Right cardiac atrium (tissue), 5 donors: ENCODE data around the gene CSTB. TPM values are rescaled to one million over a fixed set of nuclear protein-coding genes. Genes with fewer than 3 reads are reported as not detected.

Experiments used
- ATAC-seq, 2 donors: fragments of 200-7000 bp; cut with Tn5 transposase; one replicate each; pipeline versions ENCODE4 v1.8.0 to v1.9.1; 2020; ENCODE audit warnings: moderate library complexity in 2 of 2, mild to moderate bottlenecking in 1 of 2
- DNase-seq, 3 donors: peaks; one replicate each; pipeline ENCODE4 v3.0.0-alpha.2; 2020
- H3K27ac ChIP-seq: one replicate; pipeline ENCODE4 v1.5.1; 2013; ENCODE audit warnings: mild to moderate bottlenecking, low read length, control low read depth, moderate library complexity
- H3K27me3 ChIP-seq: one replicate; pipeline ENCODE4 v1.6.1; 2013; ENCODE audit not compliant: control insufficient read depth, insufficient read depth
- H3K4me1 ChIP-seq: one replicate; pipeline ENCODE4 v1.6.1; 2013; ENCODE audit warnings: low read length; ENCODE audit not compliant: control insufficient read depth, insufficient read depth
- H3K4me3 ChIP-seq: one replicate; pipeline ENCODE4 v1.5.1; 2013; ENCODE audit warnings: low read length, control low read depth
- H3K9me3 ChIP-seq: one replicate; pipeline ENCODE4 v1.6.1; 2013; ENCODE audit warnings: low read length; ENCODE audit not compliant: control insufficient read depth
- WGBS: extraction: QIAGEN DNeasy Blood & Tissue Kit; methylation state at CpG from one replicate; pipeline ENCODE4 v1.1.7; 2013; 5-methylcytosine and 5-hydroxymethylcytosine counted together
- intact Hi-C, 4 donors: fragments of 100-400 bp; cut with DNase I; formaldehyde crosslinking; loops; one replicate each; pipeline versions ENCODE4 v1.11.0 to v1.14.0; 2022 to 2023
- polyA plus RNA-seq: library from polyadenylated mRNA; stranded (reverse); fragments of 200-250 nt; gene quantifications from one replicate; pipeline ENCODE4 v1.2.3, GENCODE V29; 2013
- total RNA-seq, 4 donors: library from RNA; stranded (reverse); fragmentation: NEBNext Ultra II Directional; extraction: Animal tissue kit (Norgen Biotek cat#: 25700); gene quantifications; one replicate each; pipeline ENCODE4 v1.2.1, GENCODE V29; 2021
- donor health status: healthy with polysubstance abuse.
- donor health status: DM: no; HTN: yes; CAD: no.
- donor health status: DM: no; HTN: no; CAD: no.
- donor health status: DM: no; HTN: yes; CAD: no; lungs with severe emphysema.
- donor health status: DM: yes; HTN: yes; CAD: no.

CSTB gene
- total and polyA plus RNA-seq, 5 donors: 28.6 to 57.5 (median 33.3) TPM

- no peak for ATAC-seq
- no peaks in the 10 kb centered on the region for H3K9me3 ChIP-seq
- DNase-seq: peak in 2 of 3 donors; percentile 20 to 28
- H3K4me3 ChIP-seq: no peak overlapping the region
- WGBS: 93% methylated on average over 42 of the region's 42 CpGs
- H3K4me1 ChIP-seq: no peaks in the 10 kb centered on the region
- H3K27ac ChIP-seq: no peak overlapping the region
- no peaks in the 10 kb centered on the region for H3K27me3 ChIP-seq
- intact Hi-C loops: loop anchor here in 1 of 4 donors (10.0 kb wide), 1 partner anchor 124 kb away; no protein-coding TSS in a partner anchor
These were observed 25.1 kb upstream of the CSTB start for GRCh38 chr21:43801006-43801783.

- no peak for ATAC-seq
- intact Hi-C loops: loop anchor here in 1 of 4 donors (10.0 kb wide), 1 partner anchor 124 kb away; no protein-coding TSS in a partner anchor
- H3K27ac ChIP-seq: no peak overlapping the region
- WGBS: 93% methylated on average over 14 of the region's 14 CpGs
- DNase-seq: peak in 2 of 3 donors; percentile 19 to 48
- no peaks in the 10 kb centered on the region for H3K27me3 ChIP-seq
- H3K4me3 ChIP-seq: no peak overlapping the region
- no peaks in the 10 kb centered on the region for H3K4me1 ChIP-seq
- no peaks in the 10 kb centered on the region for H3K9me3 ChIP-seq
These were observed 24.5 kb upstream of the CSTB start for GRCh38 chr21:43800566-43800965.

- peak in 2 of 3 donors; percentile 46 to 55 for DNase-seq
- no peaks in the 10 kb centered on the region for H3K27me3 ChIP-seq
These were observed 24.0 kb upstream of the CSTB start for GRCh38 chr21:43800124-43800523.

GRCh38 chr21:43799301-43799840 is 23.3 kb upstream of the CSTB start:
- Histone ChIP-seq H3K27me3 (no peaks in the 10 kb centered on the region), H3K4me3 (no peak overlapping the region), H3K4me1 (no peaks in the 10 kb centered on the region), H3K9me3 (no peaks in the 10 kb centered on the region), H3K27ac (no peak overlapping the region)
- WGBS: 94% methylated on average over 19 of the region's 19 CpGs
- intact Hi-C loops: loop anchor here in 1 of 4 donors (10.0 kb wide), 1 partner anchor 145 kb away; no protein-coding TSS in a partner anchor
- ATAC-seq (no peak), DNase-seq (peak in 2 of 3 donors; percentile 35 to 43)

More at GRCh38 chr21:43800124-43800523, 24.0 kb upstream of the CSTB start:
- no peaks in the 10 kb centered on the region for H3K4me1 ChIP-seq
- ATAC-seq: no peak
- H3K4me3 ChIP-seq: no peak overlapping the region
- intact Hi-C loops: loop anchor here in 1 of 4 donors (10.0 kb wide), 1 partner anchor 125 kb away; no protein-coding TSS in a partner anchor
- 95% methylated on average over 17 of the region's 17 CpGs for WGBS
- H3K9me3 ChIP-seq: no peaks in the 10 kb centered on the region
- no peak overlapping the region for H3K27ac ChIP-seq

- Histone ChIP-seq H3K4me3 (no peak overlapping the region), H3K4me1 (no peaks in the 10 kb centered on the region), H3K27me3 (no peaks in the 10 kb centered on the region), H3K27ac (no peak overlapping the region), H3K9me3 (no peaks in the 10 kb centered on the region)
- intact Hi-C loops: loop anchor here in 1 of 4 donors (10.0 kb wide), 1 partner anchor 147 kb away; no protein-coding TSS in a partner anchor
- 93% methylated on average over 30 of the region's 30 CpGs for WGBS
- peak in 2 of 3 donors; percentile 32 to 42 for DNase-seq
- ATAC-seq: no peak
These were observed 22.0 kb upstream of the CSTB start for GRCh38 chr21:43797925-43798715.

- H3K27ac ChIP-seq: no peak overlapping the region
- ATAC-seq (no peak), DNase-seq (peak in 1 of 3 donors; percentile 40)
- 92% methylated on average over 19 of the region's 19 CpGs for WGBS
- H3K9me3 ChIP-seq: no peaks in the 10 kb centered on the region
- intact Hi-C loops: loop anchor here in 1 of 4 donors (10.0 kb wide), 1 partner anchor 147 kb away; no protein-coding TSS in a partner anchor
- no peak overlapping the region for H3K4me3 ChIP-seq
- H3K4me1 ChIP-seq: no peaks in the 10 kb centered on the region
- no peaks in the 10 kb centered on the region for H3K27me3 ChIP-seq
These were observed 21.3 kb upstream of the CSTB start for GRCh38 chr21:43797415-43797814.

- intact Hi-C loops: loop anchor here in 1 of 4 donors (10.0 kb wide), 1 partner anchor 150 kb away; no protein-coding TSS in a partner anchor
- Histone ChIP-seq H3K27me3 (no peaks in the 10 kb centered on the region), H3K4me1 (no peaks in the 10 kb centered on the region), H3K27ac (no peak overlapping the region), H3K4me3 (no peak overlapping the region), H3K9me3 (no peaks in the 10 kb centered on the region)
- ATAC-seq: no peak
- peak in 2 of 3 donors; percentile 13 to 35 for DNase-seq
- WGBS: 89% methylated on average over 14 of the region's 14 CpGs
These were observed 18.7 kb upstream of the CSTB start for GRCh38 chr21:43794857-43795256.

- ATAC-seq (no peak), DNase-seq (peak in 2 of 3 donors; percentile 32 to 48)
- Histone ChIP-seq H3K9me3 (no peaks in the 10 kb centered on the region), H3K4me3 (no peak overlapping the region), H3K27ac (no peak overlapping the region), H3K4me1 (no peaks in the 10 kb centered on the region), H3K27me3 (no peaks in the 10 kb centered on the region)
- intact Hi-C loops: loop anchor here in 1 of 4 donors (10.0 kb wide), 1 partner anchor 150 kb away; no protein-coding TSS in a partner anchor
- WGBS: 95% methylated on average over 12 of the region's 12 CpGs
These were observed 18.2 kb upstream of the CSTB start for GRCh38 chr21:43794311-43794710.

- no peak overlapping the region for H3K4me3 ChIP-seq
- H3K27ac ChIP-seq: no peak overlapping the region
- WGBS: 96% methylated on average over 16 of the region's 16 CpGs
- no peaks in the 10 kb centered on the region for H3K4me1 ChIP-seq
- DNase-seq (peak in 2 of 3 donors; percentile 37 to 53), ATAC-seq (no peak)
- no peaks in the 10 kb centered on the region for H3K9me3 ChIP-seq
- intact Hi-C loops: loop anchor here in 1 of 4 donors (10.0 kb wide), 1 partner anchor 152 kb away; no protein-coding TSS in a partner anchor
- no peaks in the 10 kb centered on the region for H3K27me3 ChIP-seq
These were observed 17.1 kb upstream of the CSTB start for GRCh38 chr21:43793243-43793642.

GRCh38 chr21:43792406-43792805 is 16.3 kb upstream of the CSTB start:
- intact Hi-C loops: loop anchor here in 1 of 4 donors (10.0 kb wide), 1 partner anchor 152 kb away; no protein-coding TSS in a partner anchor
- ATAC-seq: no peak
- Histone ChIP-seq H3K27ac (no peak overlapping the region), H3K4me1 (no peaks in the 10 kb centered on the region), H3K27me3 (no peaks in the 10 kb centered on the region), H3K9me3 (no peaks in the 10 kb centered on the region), H3K4me3 (no peak overlapping the region)
- DNase-seq: peak in 1 of 3 donors; percentile 14
- 90% methylated on average over 8 of the region's 8 CpGs for WGBS
